ENCODE results near the gene ARTN.

Gene ARTN

DNA sequence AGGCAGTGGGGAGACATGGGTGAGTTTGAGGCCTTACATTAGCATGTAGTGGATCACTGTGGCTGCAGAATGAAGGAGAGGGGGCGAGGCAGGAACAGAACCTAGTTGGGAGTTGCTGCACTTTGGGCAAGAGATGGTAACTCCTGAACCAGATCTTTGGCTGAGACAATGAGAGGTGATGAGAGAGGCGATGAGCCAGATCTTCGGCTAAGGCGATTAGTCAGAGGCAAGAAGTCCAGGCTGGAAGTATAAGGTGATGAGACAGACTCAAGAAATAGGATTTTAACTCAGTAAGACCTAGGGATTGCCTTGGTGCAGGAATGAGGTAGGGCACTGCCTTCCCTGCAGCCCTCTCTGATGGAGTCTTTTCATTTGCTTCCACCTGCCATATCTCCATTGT is 9.1 kb upstream of the ARTN start:
- no peak for DNase-seq (ENCODE audit: low read depth in 2 of 3, low spot score in 2 of 3)

DNA sequence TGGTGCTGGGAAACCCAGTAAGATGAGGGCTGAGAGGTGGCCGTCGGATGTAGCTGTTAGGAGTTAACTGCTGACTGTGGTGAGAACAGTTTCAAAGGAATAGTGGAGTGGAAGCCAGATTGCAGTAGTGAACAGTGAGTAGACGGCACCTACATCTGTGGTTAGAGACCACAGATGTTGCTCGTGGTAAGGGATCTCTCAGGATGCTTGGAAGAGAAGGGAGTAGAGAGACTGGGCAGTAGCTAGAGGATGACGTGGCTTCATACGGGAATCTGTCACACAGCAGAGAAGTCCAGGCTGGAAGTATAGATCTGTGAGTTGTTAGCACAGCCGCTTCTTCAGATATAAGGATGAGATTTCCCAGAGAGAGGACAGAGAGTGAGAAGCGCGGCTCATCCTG is 7.8 kb upstream of the ARTN start:
- no peak for DNase-seq (ENCODE audit: low read depth in 2 of 3, low spot score in 2 of 3)

DNA sequence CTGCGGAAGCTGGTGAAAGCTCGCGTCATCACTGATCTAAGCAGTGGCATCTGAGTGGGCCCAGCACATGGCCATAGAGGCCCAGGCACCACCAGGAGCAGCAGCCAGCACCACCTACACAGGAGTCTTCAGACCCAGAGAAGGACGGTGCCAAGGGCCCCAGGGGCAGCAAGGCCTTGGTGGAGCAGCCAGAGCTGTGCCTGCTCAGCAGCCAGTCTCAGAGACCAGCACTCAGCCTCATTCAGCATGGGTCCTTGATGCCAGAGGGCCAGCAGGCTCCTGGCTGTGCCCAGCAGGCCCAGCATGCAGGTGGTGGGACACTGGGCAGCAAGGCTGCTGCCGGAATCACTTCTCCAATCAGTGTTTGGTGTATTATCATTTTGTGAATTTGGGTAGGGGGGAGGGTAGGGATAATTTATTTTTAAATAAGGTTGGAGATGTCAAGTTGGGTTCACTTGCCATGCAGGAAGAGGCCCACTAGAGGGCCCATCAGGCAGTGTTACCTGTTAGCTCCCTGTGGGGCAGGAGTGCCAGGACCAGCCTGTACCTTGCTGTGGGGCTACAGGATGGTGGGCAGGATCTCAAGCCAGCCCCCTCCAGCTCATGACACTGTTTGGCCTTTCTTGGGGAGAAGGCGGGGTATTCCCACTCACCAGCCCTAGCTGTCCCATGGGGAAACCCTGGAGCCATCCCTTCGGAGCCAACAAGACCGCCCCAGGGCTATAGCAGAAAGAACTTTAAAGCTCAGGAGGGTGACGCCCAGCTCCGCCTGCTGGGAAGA is 3.2 kb upstream of the ARTN start:
- DNase-seq (ENCODE audit: low read depth in 2 of 3, low spot score in 2 of 3) = no peak

DNA sequence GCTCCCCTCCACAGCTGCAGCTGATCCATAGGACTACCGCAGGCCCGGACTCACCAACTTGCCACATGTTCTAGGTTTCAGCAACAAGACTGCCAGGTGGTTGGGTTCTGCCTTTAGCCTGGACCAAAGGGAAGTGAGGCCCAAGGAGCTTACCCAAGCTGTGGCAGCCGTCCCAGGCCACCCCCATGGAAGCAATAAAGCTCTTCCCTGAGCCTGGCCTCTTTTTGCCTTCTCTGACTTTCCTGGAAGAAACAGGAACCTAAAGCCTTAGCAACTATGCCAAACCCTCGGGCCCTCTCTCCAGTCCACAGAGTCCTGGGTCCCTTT is 2.7 kb upstream of the ARTN start:
- no peak for DNase-seq (ENCODE audit: low read depth in 2 of 3, low spot score in 2 of 3)

DNA sequence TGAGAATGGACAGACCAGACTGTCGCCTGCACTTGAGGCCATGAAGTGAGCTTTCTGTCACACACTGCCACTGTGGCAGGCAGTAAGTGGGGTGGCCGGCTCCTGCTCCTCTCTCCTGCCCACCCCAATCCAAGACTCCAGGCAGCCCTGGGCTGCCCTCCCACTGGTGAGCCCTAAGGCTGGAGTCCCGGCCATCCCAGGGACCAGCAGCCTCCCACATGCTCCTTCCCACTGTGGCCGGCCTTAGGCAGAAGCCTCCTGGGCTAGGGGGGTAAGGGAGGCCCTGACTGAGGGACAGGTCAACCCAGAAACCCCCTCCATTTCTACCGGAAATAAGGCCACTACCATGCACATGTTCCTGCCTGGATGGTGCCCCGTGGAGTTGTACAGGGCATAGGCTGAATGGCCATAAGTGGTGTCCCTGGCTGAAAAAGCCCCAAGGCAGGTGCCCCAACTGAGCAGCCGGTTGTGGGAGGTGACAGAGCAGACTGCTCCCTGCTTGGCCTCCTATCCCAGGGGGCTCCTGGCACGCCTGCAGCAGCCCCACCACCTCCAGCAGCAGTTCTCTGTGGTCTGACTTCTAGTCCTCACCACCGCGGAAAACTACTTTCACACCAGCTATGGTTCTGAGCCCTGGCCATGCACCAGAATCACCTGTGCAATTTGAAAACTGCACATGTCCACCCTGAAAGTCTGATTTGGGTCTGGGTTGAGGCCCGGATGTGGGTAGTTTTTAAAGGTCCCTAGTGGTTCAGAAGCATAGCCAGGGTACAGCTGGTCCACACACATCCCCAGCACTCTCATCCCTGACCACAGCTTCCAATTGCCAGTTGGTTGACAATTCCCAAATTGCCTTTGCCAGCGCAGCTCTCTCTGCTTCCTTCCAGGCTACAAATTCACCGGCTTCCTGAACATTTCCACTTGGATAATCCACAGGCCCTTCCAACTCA is 1.6 kb upstream of the ARTN start:
- DNase-seq (ENCODE audit: low read depth in 2 of 3, low spot score in 2 of 3) = no peak

DNA sequence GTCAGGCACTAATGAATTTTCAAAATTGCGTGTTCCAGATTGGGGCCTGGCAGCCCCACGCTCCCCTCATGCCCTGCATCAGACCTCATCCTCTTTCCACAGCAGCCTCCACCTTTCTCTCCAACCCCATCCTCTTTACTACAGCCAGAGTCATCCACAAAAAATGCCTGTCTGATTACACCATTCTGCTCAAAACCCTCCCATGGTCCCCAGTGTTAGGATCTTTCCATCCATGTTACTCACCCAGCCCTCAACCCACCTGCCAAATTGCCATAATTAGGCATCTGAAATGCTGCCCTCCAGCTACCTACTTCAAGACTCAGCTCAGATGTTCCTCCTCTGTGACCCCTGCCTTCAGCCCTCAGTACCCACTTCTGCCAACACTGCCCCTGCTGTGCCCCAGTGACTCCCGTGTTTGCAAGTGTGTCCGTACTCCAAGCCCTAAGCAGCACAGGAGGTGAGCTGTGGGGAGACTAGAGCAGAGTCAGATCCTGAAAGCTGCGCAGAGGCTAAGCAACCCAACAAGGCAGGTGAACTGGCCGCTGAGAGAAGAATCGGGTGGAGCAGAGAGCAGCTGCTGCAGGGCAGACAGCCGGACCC is 715 bp upstream of the ARTN start:
- DNase-seq (ENCODE audit: low read depth in 2 of 3, low spot score in 2 of 3) = no peak

DNA sequence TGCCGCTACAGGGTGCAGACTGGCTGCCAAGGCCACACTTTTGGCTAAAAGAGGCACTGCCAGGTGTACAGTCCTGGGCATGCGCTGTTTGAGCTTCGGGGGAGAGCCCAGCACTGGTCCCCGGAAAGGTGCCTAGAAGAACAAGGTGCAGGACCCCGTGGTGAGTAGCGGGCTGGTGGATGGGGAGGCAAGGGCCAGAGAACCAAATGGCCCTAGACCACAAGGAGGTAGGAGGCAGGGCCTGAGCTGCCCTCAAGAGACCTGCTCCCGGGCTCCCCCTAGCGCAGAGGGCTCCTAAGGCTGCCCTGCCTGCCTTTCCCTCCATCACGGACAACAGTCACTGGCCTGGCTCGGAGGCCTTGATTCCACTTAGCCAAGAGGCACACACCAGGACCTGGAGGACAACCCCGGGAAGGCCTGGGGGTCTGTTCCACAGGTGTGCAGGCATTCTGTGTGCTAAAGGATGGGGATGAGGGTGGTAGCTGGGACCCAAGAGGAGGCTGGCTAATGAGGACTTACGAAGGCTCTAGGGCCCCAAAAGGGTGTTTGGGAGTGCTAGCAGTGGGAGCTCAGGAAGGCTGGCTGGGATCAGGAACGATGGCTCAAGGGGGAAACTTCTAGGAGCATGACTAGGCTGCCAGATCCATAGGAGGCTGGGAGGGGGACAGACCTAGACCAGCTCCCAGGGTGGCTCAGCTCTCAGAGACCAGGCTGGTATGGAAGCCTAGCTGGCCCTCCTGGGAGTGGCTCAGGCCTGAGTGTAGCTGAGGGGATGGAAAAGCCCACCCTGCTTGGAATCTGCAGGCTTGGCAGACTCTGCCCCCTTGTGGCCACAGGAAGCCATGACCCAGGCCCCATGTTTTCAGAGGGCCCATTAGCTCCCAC is 742 bp downstream of the ARTN start:
- peak in 2 of 3 experiments; percentile 37 to 63 for DNase-seq (ENCODE audit: low read depth in 2 of 3, low spot score in 2 of 3)

DNA sequence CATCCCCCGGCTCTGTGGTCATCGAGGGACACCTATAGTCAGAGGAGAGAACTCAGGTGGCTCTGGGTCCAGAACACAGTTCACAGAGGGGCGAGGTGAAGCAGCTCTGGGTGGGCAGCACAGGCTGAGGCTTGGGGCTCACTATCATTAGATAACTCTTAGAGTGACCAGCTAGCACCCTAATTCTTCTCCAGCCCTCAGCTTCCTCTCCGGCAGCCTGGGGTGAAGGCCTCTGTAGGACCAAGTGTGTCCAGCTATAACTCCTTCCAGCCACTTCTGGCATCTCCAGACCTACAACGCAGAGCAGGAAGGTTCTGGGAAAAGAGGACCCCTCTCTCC is 1.4 kb downstream of the ARTN start:
- no peak for DNase-seq (ENCODE audit: low read depth in 2 of 3, low spot score in 2 of 3)

DNA sequence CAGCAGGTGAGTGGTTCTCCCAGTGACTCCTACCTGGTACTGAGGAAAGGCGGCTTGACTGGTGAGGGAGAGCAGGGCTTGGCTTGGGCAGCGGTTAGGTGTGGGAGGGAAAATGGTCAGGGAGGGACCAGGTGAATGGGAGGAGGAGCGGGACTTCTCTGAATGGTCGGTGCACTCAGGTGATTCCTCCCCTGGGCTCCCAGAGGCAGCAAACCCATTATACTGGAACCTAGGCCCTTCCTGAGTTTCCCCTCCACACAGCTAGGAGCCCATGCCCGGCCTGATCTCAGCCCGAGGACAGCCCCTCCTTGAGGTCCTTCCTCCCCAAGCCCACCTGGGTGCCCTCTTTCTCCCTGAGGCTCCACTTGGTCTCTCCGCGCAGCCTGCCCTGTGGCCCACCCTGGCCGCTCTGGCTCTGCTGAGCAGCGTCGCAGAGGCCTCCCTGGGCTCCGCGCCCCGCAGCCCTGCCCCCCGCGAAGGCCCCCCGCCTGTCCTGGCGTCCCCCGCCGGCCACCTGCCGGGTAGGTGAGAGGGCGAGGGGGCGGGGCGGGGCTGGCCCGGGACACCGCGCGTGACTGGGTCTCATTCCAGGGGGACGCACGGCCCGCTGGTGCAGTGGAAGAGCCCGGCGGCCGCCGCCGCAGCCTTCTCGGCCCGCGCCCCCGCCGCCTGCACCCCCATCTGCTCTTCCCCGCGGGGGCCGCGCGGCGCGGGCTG is 2.3 kb downstream of the ARTN start:
- no peak for DNase-seq (ENCODE audit: low read depth in 2 of 3, low spot score in 2 of 3)

DNA sequence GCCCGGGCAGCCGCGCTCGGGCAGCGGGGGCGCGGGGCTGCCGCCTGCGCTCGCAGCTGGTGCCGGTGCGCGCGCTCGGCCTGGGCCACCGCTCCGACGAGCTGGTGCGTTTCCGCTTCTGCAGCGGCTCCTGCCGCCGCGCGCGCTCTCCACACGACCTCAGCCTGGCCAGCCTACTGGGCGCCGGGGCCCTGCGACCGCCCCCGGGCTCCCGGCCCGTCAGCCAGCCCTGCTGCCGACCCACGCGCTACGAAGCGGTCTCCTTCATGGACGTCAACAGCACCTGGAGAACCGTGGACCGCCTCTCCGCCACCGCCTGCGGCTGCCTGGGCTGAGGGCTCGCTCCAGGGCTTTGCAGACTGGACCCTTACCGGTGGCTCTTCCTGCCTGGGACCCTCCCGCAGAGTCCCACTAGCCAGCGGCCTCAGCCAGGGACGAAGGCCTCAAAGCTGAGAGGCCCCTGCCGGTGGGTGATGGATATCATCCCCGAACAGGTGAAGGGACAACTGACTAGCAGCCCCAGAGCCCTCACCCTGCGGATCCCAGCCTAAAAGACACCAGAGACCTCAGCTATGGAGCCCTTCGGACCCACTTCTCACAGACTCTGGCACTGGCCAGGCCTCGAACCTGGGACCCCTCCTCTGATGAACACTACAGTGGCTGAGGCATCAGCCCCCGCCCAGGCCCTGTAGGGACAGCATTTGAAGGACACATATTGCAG is 3.0 kb downstream of the ARTN start:
- no peak for DNase-seq (ENCODE audit: low read depth in 2 of 3, low spot score in 2 of 3)

DNA sequence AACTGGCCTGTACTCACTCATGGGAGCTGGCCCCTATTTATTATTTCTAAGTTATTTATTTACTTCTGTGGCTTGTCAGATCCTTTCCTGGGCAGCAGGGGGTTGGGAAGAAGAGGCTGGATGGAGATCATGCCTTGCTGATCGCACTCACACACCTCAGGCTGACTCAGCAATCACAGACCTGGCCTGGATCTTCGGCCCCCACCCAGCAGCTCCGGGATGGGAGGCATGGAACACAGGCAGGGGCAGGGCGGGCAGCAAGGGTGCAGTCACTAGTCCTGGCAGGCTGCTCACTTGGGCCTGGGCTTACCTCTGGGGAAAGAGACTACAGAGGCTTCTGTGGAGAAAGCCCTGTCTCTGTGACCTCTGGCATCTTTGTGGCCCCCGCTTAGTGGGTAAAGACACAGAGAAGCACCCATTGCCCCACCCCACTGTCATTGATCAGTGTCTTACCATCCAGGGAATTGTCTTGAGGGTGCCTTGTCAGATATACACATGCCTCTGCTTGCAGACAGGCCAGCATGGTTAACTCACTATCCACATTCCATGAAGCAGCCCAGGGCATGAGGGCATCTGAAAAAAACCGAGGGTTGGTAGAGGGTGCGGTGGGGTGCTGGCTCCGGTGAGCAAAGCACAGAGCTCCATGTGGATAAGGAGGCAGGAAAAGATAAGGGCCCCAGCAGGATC is 3.7 kb downstream of the ARTN start:
- DNase-seq (ENCODE audit: low read depth in 2 of 3, low spot score in 2 of 3) = no peak

DNA sequence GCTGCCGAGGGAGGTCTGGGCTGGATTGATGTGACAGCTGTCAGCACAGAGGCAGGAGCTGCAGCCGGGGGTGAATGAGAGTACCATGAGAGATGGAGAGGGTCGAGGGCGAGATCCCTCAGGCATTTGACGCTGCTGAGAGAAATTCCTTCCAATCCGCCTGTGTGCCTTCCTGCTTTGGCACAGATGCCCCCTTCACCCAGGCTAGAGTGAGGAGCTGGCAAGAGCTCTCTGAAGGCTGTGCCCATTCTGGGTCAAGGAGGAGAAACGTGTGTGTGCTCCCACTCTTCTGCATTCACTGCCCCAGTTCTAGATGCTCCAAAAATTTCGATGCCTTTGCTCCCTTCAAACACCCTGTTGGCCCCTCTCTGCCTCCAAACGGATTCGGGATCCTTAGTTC is 4.8 kb downstream of the ARTN start:
- DNase-seq (ENCODE audit: low read depth in 2 of 3, low spot score in 2 of 3) = no peak

DNA sequence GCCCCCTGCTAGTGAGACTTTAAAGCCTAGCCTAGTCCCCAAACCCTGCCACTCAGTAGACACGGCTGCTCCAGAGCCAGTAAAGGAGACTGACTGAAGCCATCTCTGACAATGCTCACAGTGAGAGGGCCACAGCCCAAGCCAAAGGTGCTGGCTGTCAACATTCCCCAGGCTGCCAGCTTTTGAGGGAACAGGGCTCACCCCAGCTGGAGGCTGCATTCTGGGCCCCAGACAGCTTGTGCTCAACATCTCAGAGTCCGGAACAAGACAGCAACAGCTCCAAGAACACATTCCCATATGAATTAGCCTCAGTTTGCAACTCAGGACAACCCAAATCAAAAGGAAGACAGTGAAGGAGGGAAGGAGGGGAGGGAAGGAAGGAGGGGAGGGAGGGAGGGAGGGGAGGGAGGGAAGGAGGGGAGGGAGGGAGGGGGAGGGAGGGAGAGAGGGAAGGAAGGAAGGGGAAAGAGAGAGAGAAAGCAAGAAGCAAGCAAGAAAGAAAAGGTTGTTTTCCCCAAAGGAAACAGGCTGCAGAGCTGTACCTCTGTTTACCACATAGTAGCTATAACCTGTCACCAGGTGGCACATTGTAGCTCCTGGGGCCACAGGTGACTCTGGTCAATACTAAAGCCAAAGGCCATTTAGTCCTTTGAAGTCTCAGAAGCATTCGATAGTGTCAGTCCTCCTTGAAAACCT is 5.4 kb downstream of the ARTN start:
- DNase-seq (ENCODE audit: low read depth in 2 of 3, low spot score in 2 of 3) = no peak

DNA sequence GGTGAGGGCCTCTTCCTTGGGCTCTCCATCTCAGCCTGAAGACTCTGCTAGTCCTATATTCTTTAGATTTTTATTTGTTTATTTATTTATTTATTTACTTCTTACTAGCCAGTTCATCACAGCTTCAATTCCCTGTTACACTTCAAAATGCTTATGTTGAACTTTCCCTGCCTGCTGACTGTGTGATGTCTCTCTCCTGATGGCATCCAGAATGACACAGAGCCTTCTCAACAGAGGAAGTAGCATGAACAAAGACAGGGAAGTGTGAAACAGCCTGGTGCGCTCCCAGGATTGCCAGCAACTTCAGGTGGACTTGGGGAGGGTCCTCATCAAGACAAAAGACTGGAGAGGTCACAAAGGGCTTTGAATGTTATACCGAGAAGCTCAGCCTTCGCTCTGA is 8.8 kb downstream of the ARTN start:
- DNase-seq (ENCODE audit: low read depth in 2 of 3, low spot score in 2 of 3) = no peak

DNA sequence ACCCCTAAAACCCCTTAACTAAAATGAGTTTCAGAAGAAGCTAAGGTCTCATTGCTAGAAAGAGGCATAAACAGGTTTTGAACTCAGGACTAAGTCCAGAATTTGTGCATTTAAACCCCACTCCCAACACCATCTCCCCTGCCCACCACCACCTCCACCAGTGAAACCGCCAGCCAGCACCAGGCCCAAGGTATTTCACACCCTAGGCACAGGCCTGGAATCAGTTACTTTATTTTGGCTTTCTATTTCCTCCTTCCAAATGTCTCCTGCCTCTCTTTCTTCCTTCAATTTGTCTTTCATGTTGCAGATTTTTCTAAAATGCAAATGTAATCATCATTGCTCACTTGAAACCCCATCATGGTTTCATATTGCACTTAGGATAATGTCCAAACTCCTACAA is 11.3 kb downstream of the ARTN start:
- no peak for DNase-seq (ENCODE audit: low read depth in 2 of 3, low spot score in 2 of 3)

DNA sequence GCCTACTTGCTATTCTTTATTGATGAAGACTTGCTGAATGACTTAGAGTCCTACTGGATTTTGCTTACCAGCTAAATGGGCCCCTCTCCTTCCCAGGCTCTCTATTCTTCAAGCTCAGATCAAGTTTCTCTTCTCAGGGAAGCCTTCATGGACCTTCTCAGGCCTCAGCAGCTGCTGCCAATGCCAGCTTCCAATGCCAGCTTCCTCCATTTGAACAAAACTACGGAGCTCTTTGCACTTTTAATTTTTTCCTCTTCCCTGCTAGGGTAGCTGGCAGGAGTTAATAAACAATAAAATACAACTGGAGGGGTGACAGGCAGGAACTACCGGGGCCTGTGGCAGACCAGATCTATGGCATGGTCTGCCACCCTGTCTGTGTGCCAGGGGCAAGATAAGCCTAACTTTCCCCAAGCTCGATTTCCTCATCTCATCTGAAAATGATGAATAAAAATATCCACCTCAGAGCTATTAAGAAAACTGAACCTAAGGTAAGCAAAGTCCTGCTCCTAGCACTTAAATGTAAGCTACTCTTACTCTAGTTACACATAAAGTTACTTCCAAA is 12.2 kb downstream of the ARTN start:
- no peak for DNase-seq (ENCODE audit: low read depth in 2 of 3, low spot score in 2 of 3)

DNA sequence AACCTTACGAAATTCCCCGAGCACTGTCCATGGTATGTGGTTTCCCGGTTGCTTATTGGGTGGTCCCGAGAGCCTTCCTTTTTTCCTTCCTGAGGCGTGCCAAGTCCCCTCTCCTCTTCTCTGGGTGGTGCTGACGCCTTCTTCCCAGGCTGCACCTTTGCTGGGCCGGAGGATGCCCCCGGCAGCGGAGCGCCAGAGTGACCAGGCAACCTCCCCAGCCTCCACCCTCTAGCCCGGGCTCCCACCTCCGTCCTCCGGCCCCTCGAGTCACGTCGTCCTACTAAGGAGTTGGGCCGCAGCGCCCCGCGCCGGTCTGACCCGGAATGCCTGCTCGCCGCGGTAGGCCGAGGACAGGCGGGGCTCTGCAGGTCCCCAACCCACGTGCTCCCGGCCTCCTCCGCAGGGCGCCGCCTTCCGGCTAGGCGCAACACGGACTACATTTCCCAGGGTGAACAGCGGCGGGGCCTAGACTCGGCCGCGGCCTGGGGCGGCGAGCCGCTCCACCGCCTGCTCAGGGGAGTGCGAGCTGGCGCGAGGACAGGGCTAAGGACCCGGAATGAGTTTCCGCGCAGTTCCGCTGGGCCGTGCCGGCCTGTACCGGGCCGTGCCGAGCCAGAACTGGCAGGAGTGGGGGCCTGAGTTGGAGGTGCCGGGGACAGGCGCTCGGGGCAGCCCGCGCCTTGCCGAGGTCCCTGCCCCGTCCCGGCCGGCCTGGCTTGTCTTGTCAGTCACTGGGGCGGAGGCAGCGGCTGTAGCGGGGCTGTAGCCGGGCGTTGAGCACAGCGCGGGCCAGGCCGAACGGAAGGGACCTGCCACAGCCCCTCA is 12.8 kb downstream of the ARTN start, which contains the start of gene IPO13:
Gene IPO13 (plus strand): TSS at position 715 of the 825 bp plus-strand sequence. CDS start 651 bp downstream, outside the sequence.
- peak; percentile 82 to 94 (median 93) for DNase-seq (ENCODE audit: low read depth in 2 of 3, low spot score in 2 of 3)

Data from activated CD8-positive, alpha-beta memory T cell treated with anti-CD3 and anti-CD28 coated beads for 48 hours (primary cell).